Measurements from ENCODE around the gene ID4. TPM values are rescaled to one million over a fixed set of nuclear protein-coding genes. Genes with fewer than 3 reads are reported as not detected.

The ID4 gene
- 6.3 TPM for total RNA-seq (ENCODE audit: unreplicated experiment)
- long read RNA-seq, partial matches to known transcripts = 0 of 4 reads
- long read RNA-seq, other reads (novel, unspliced or antisense) = 0 of 4 reads

- peak; percentile 95 for DNase-seq
- H3K4me1 Mint-ChIP-seq (ENCODE audit: low read depth, unreplicated experiment) = peaks cover 7% of the 10 kb centered on the region
- H3K9me3 Mint-ChIP-seq (ENCODE audit: unreplicated experiment) = peaks cover 9% of the 10 kb centered on the region
- H3K4me3 Mint-ChIP-seq (ENCODE audit: unreplicated experiment) = peak within 1 kb of the TSS; percentile 99
- TF ChIP-seq CTCF (IDR thresholded peaks at IDR 0.05; ENCODE audit: partially characterized antibody, unreplicated experiment) = no peak
- peak within 1 kb of the TSS; percentile 80 for H3K27ac Mint-ChIP-seq (ENCODE audit: unreplicated experiment)
- H3K27me3 Mint-ChIP-seq (ENCODE audit: unreplicated experiment) = peaks cover 1% of the 10 kb centered on the region
- H3K36me3 Mint-ChIP-seq (ENCODE audit: unreplicated experiment) = no peaks in the 10 kb centered on the region
Measured at GRCh38 chr6:19836799-19837510, at the start of gene ID4. TSS of gene ID4 (plus strand) at chr6:19837370. CDS start at chr6:19837755, 385 bp downstream.

GRCh38 chr6:19788686-19789085 is 48.5 kb upstream of the ID4 start:
- no peaks in the 10 kb centered on the region for H3K36me3 Mint-ChIP-seq (ENCODE audit: unreplicated experiment)
- no peaks in the 10 kb centered on the region for H3K4me1 Mint-ChIP-seq (ENCODE audit: low read depth, unreplicated experiment)
- no peaks in the 10 kb centered on the region for H3K9me3 Mint-ChIP-seq (ENCODE audit: unreplicated experiment)
- H3K4me3 Mint-ChIP-seq (ENCODE audit: unreplicated experiment) = no peak overlapping the region
- H3K27me3 Mint-ChIP-seq (ENCODE audit: unreplicated experiment) = no peaks in the 10 kb centered on the region
- no peak for DNase-seq
- no peak for TF ChIP-seq CTCF (IDR thresholded peaks at IDR 0.05; ENCODE audit: partially characterized antibody, unreplicated experiment)
- no peak overlapping the region for H3K27ac Mint-ChIP-seq (ENCODE audit: unreplicated experiment)

GRCh38 chr6:19789100-19789803 is 47.9 kb upstream of the ID4 start:
- no peak overlapping the region for H3K4me3 Mint-ChIP-seq (ENCODE audit: unreplicated experiment)
- no peak for TF ChIP-seq CTCF (IDR thresholded peaks at IDR 0.05; ENCODE audit: partially characterized antibody, unreplicated experiment)
- H3K36me3 Mint-ChIP-seq (ENCODE audit: unreplicated experiment) = no peaks in the 10 kb centered on the region
- no peaks in the 10 kb centered on the region for H3K4me1 Mint-ChIP-seq (ENCODE audit: low read depth, unreplicated experiment)
- H3K9me3 Mint-ChIP-seq (ENCODE audit: unreplicated experiment) = no peaks in the 10 kb centered on the region
- H3K27me3 Mint-ChIP-seq (ENCODE audit: unreplicated experiment) = no peaks in the 10 kb centered on the region
- no peak for DNase-seq
- H3K27ac Mint-ChIP-seq (ENCODE audit: unreplicated experiment) = no peak overlapping the region

- Mint-ChIP-seq H3K36me3 (ENCODE audit: unreplicated experiment) (no peaks in the 10 kb centered on the region), H3K4me1 (ENCODE audit: low read depth, unreplicated experiment) (no peaks in the 10 kb centered on the region), H3K9me3 (ENCODE audit: unreplicated experiment) (no peaks in the 10 kb centered on the region)
Measured at GRCh38 chr6:19791267-19791666, 45.9 kb upstream of the ID4 start.

More at GRCh38 chr6:19791267-19791666, 45.9 kb upstream of the ID4 start:
- no peak for DNase-seq
- Mint-ChIP-seq H3K27me3 (ENCODE audit: unreplicated experiment) (no peaks in the 10 kb centered on the region), H3K27ac (ENCODE audit: unreplicated experiment) (no peak overlapping the region), H3K4me3 (ENCODE audit: unreplicated experiment) (no peak overlapping the region)
- no peak for TF ChIP-seq CTCF (IDR thresholded peaks at IDR 0.05; ENCODE audit: partially characterized antibody, unreplicated experiment)

Measured in glutamatergic neuron (in vitro differentiated cells).